WTC11 (cell line): ENCODE results near the gene RPS24. TPM values are rescaled to one million over a fixed set of nuclear protein-coding genes. Genes with fewer than 3 reads are reported as not detected.
A peak's percentile ranks its signal among the peaks of the same experiment; 100 is the strongest.

Experiments used
- ATAC-seq: fragments of 200-7000 bp; cut with Tn5 transposase; 2 replicates; pipeline ENCODE4 v1.10.0; 2021; ENCODE audit warnings: mild to moderate bottlenecking, moderate library complexity
- CTCF ChIA-PET: fragments of 300-600 bp; sonication (Branson Sonifier 250); formaldehyde crosslinking; loops from one replicate; lab custom pipeline; 2021; ENCODE audit warnings: antibody characterized with exemption; lab: Charles Lee
- POLR2A ChIA-PET: fragments of 350-600 bp; sonication (Branson Sonifier 250); formaldehyde crosslinking; loops from one replicate; lab custom pipeline; 2021; ENCODE audit warnings: antibody characterized with exemption; lab: Charles Lee
- DNase-seq: peaks from one replicate; pipeline ENCODE4 v3.0.0; 2021; ENCODE audit warnings: low spot score
- H3K27ac Mint-ChIP-seq: 2 replicates; pipeline ENCODE4 v1.8.0; 2021; ENCODE audit warnings: mixed read lengths
- H3K27me3 Mint-ChIP-seq: 2 replicates; pipeline ENCODE4 v1.8.0; 2021; ENCODE audit warnings: low read depth, mild to moderate bottlenecking, moderate library complexity, mixed read lengths
- H3K36me3 Mint-ChIP-seq: 2 replicates; pipeline ENCODE4 v1.8.0; 2021; ENCODE audit warnings: mixed read lengths
- H3K4me1 Mint-ChIP-seq: 2 replicates; pipeline ENCODE4 v1.8.0; 2022; ENCODE audit warnings: mixed read lengths
- H3K4me3 Mint-ChIP-seq: 2 replicates; pipeline ENCODE4 v1.8.0; 2021; ENCODE audit warnings: mild to moderate bottlenecking, moderate library complexity, mixed read lengths
- H3K9me3 Mint-ChIP-seq: 2 replicates; pipeline ENCODE4 v1.8.0; 2021; ENCODE audit warnings: mixed read lengths
- ATF3 ChIP-seq: sonication (generic); formaldehyde crosslinking; conservative IDR thresholded peaks from 2 replicates; pipeline ENCODE4 v1.8.1; 2022; ENCODE audit warnings: mild to moderate bottlenecking, missing genetic modification reagents
- ATF6 ChIP-seq: sonication (generic); formaldehyde crosslinking; IDR thresholded peaks from 2 replicates; pipeline ENCODE4 v1.8.1; 2023; ENCODE audit warnings: mild to moderate bottlenecking, missing genetic modification reagents
- CREB1 ChIP-seq: sonication (generic); formaldehyde crosslinking; IDR thresholded peaks from 2 replicates; pipeline ENCODE4 v1.8.0; 2023; ENCODE audit warnings: mild to moderate bottlenecking, missing genetic modification reagents
- E2F1 ChIP-seq: sonication (generic); formaldehyde crosslinking; IDR thresholded peaks from 2 replicates; pipeline ENCODE4 v1.8.0; 2022; ENCODE audit warnings: mild to moderate bottlenecking, missing genetic modification reagents
- E2F4 ChIP-seq: sonication (generic); formaldehyde crosslinking; IDR thresholded peaks from 2 replicates; pipeline ENCODE4 v1.8.1; 2022; ENCODE audit warnings: low read depth, mild to moderate bottlenecking, moderate library complexity, missing genetic modification reagents, borderline replicate concordance
- ELF4 ChIP-seq: sonication (generic); formaldehyde crosslinking; IDR thresholded peaks from 2 replicates; pipeline ENCODE4 v1.8.1; 2022; ENCODE audit warnings: low read depth, mild to moderate bottlenecking, moderate library complexity, missing genetic modification reagents
- EMX1 ChIP-seq: fragments of 250-450 bp; sonication (Bioruptor Pico); IDR thresholded peaks from 2 replicates; pipeline ENCODE4 v1.8.0; 2021; ENCODE audit warnings: mild to moderate bottlenecking
- GABPB1 ChIP-seq: sonication (generic); formaldehyde crosslinking; IDR thresholded peaks from 2 replicates; pipeline ENCODE4 v1.8.1; 2023; ENCODE audit warnings: mild to moderate bottlenecking, missing genetic modification reagents
- JAZF1 ChIP-seq: fragments of 250-450 bp; sonication (Bioruptor Pico); IDR thresholded peaks from 2 replicates; pipeline ENCODE4 v1.9.0; 2021; ENCODE audit warnings: moderate library complexity, mild to moderate bottlenecking, inconsistent platforms
- MYBL2 ChIP-seq: sonication (generic); formaldehyde crosslinking; IDR thresholded peaks from 2 replicates; pipeline ENCODE4 v1.8.1; 2023; ENCODE audit warnings: mild to moderate bottlenecking, moderate library complexity, missing genetic modification reagents
- NFE2L1 ChIP-seq: sonication (generic); formaldehyde crosslinking; IDR thresholded peaks from 2 replicates; pipeline ENCODE4 v1.8.1; 2023; ENCODE audit warnings: missing genetic modification reagents
- PRRX2 ChIP-seq: fragments of 250-450 bp; sonication (Bioruptor Pico); IDR thresholded peaks from 2 replicates; pipeline ENCODE4 v1.8.0; 2021; ENCODE audit warnings: mild to moderate bottlenecking
- RELA ChIP-seq: sonication (generic); formaldehyde crosslinking; IDR thresholded peaks from 2 replicates; pipeline ENCODE4 v1.8.1; 2022; ENCODE audit warnings: missing genetic modification reagents, mild to moderate bottlenecking, borderline replicate concordance
- RORB ChIP-seq: fragments of 250-450 bp; sonication (Bioruptor Pico); IDR thresholded peaks from 2 replicates; pipeline ENCODE4 v1.9.0; 2021; ENCODE audit warnings: mild to moderate bottlenecking
- SMAD4 ChIP-seq: sonication (generic); formaldehyde crosslinking; IDR thresholded peaks from 2 replicates; pipeline ENCODE4 v1.8.0; 2022; ENCODE audit warnings: mild to moderate bottlenecking, missing genetic modification reagents
- STAT6 ChIP-seq: sonication (generic); formaldehyde crosslinking; conservative IDR thresholded peaks from 2 replicates; pipeline ENCODE4 v1.8.1; 2023; ENCODE audit warnings: mild to moderate bottlenecking, low read depth, missing genetic modification reagents, moderate library complexity
- TCF7 ChIP-seq: sonication (generic); formaldehyde crosslinking; IDR thresholded peaks from 2 replicates; pipeline ENCODE4 v1.8.0; 2022; ENCODE audit warnings: mild to moderate bottlenecking, low read depth, missing genetic modification reagents, moderate library complexity
- USF1 ChIP-seq: sonication (generic); formaldehyde crosslinking; IDR thresholded peaks from 2 replicates; pipeline ENCODE4 v1.8.0; 2022; ENCODE audit warnings: mild to moderate bottlenecking, missing genetic modification reagents
- ZBTB21 ChIP-seq: sonication (generic); formaldehyde crosslinking; IDR thresholded peaks from 2 replicates; pipeline ENCODE4 v1.8.1; 2023; ENCODE audit warnings: mild to moderate bottlenecking, missing genetic modification reagents, borderline replicate concordance
- ZNF121 ChIP-seq: sonication (generic); formaldehyde crosslinking; IDR thresholded peaks from 2 replicates; pipeline ENCODE4 v1.8.0; 2023; ENCODE audit warnings: missing genetic modification reagents
- ZNF219 ChIP-seq: sonication (generic); formaldehyde crosslinking; IDR thresholded peaks from 2 replicates; pipeline ENCODE4 v1.8.0; 2023; ENCODE audit warnings: missing genetic modification reagents, mild to moderate bottlenecking, borderline replicate concordance
- ZNF232 ChIP-seq: sonication (generic); formaldehyde crosslinking; IDR thresholded peaks from 2 replicates; pipeline ENCODE4 v1.8.0; 2022; ENCODE audit warnings: mild to moderate bottlenecking, missing genetic modification reagents
- ZNF396 ChIP-seq: fragments of 250-450 bp; sonication (Bioruptor Pico); IDR thresholded peaks from 2 replicates; pipeline ENCODE4 v1.8.0; 2021; ENCODE audit warnings: mild to moderate bottlenecking, moderate library complexity, borderline replicate concordance
- ZNF416 ChIP-seq: fragments of 250-450 bp; sonication (Bioruptor Pico); IDR thresholded peaks from 2 replicates; pipeline ENCODE4 v1.9.0; 2021; ENCODE audit warnings: mild to moderate bottlenecking, inconsistent platforms
- ZNF423 ChIP-seq: fragments of 250-450 bp; sonication (Bioruptor Pico); IDR thresholded peaks from 2 replicates; pipeline ENCODE4 v2.1.2; 2022; ENCODE audit warnings: mild to moderate bottlenecking, moderate library complexity
- ZNF512 ChIP-seq: sonication (generic); formaldehyde crosslinking; IDR thresholded peaks from 2 replicates; pipeline ENCODE4 v1.8.1; 2022; ENCODE audit warnings: missing genetic modification reagents, borderline replicate concordance
- ZSCAN18 ChIP-seq: fragments of 250-450 bp; sonication (Bioruptor Pico); IDR thresholded peaks from 2 replicates; pipeline ENCODE4 v2.1.2; 2022; ENCODE audit warnings: mild to moderate bottlenecking, moderate library complexity
- total RNA-seq: library from RNA; stranded (reverse); gene quantifications from 3 replicates; pipeline ENCODE4 v1.2.3, GENCODE V29; 2021

RPS24 gene
- total RNA-seq, 1 experiment from 2014 or later = 1,819 TPM

GRCh38 chr10:78041170-78042057, 7.8 kb downstream of the RPS24 start:
- DNase-seq (no peak), ATAC-seq (no peak)
- CTCF ChIA-PET = interaction anchor here (2.5 kb wide), 1 partner anchor 12 kb away, joined by 7 read pairs; the partner anchor contains the start of gene POLR3A
- Mint-ChIP-seq H3K36me3 (peaks cover 66% of the 10 kb centered on the region), H3K27me3 (no peaks in the 10 kb centered on the region), H3K27ac (peak overlapping the region; percentile 95), H3K4me1 (peaks cover 79% of the 10 kb centered on the region), H3K4me3 (peak overlapping the region; percentile 5; the same call in 1 of the 2 replicates), H3K9me3 (no peaks in the 10 kb centered on the region)
- POLR2A ChIA-PET = no interaction called here
- TF ChIP-seq STAT6 (no peak), ELF4 (CRISPR knock-in tag) (no peak), E2F1 (CRISPR knock-in tag) (no peak), ZNF512 (CRISPR knock-in tag) (no peak), MYBL2 (CRISPR knock-in tag) (no peak), ZNF121 (CRISPR knock-in tag) (no peak), ZSCAN18 (CRISPR knock-in tag) (no peak), CREB1 (CRISPR knock-in tag) (no peak), ZNF232 (no peak), ZNF219 (CRISPR knock-in tag) (no peak), SMAD4 (CRISPR knock-in tag) (no peak), RELA (CRISPR knock-in tag) (no peak), ATF3 (CRISPR knock-in tag) (no peak), RORB (CRISPR knock-in tag) (no peak), TCF7 (CRISPR knock-in tag) (no peak), ATF6 (no peak), EMX1 (CRISPR knock-in tag) (peak; percentile 68; the same call in 1 of the 2 replicates), E2F4 (CRISPR knock-in tag) (no peak), ZNF423 (CRISPR knock-in tag) (no peak), NFE2L1 (CRISPR knock-in tag) (no peak), ZNF416 (no peak), ZNF396 (CRISPR knock-in tag) (no peak), ZBTB21 (no peak), PRRX2 (CRISPR knock-in tag) (no peak; the same call in none of the 2 replicates), GABPB1 (no peak), JAZF1 (CRISPR knock-in tag) (no peak), USF1 (CRISPR knock-in tag) (no peak)
